PC-9 (cell line): ENCODE data around the gene TRIM66. TPM values are rescaled to one million over a fixed set of nuclear protein-coding genes. Genes with fewer than 3 reads are reported as not detected.

ENCODE experiments used
- BruUV-seq: library from RNA; stranded (reverse); fragments of 400-500 nt; replicated peaks from 2 replicates; lab custom pipeline; 2021; lab: Mats Ljungman, UMichigan
- CTCF ChIA-PET: fragments of 300-600 bp; sonication (Branson Sonifier 250); formaldehyde crosslinking; loops from one replicate; lab custom pipeline; 2022; ENCODE audit warnings: antibody characterized with exemption; lab: Charles Lee
- POLR2A ChIA-PET: fragments of 300-600 bp; sonication (Branson Sonifier 250); formaldehyde crosslinking; loops from one replicate; lab custom pipeline; 2022; ENCODE audit warnings: antibody characterized with exemption; ENCODE audit not compliant: unreplicated experiment; lab: Charles Lee
- DNase-seq, 2 experiments: peaks; one replicate each; pipeline versions ENCODE4 v3.0.0 to v3.0.0-alpha.2; 2015 to 2022; ENCODE audit warnings: mixed read lengths in 1 of 2
- H2AFZ ChIP-seq: fragments of 200-600 bp; sonication (generic); 2 replicates; pipeline ENCODE4 v1.8.1; 2017; ENCODE audit warnings: antibody characterized with exemption
- H3F3A ChIP-seq: fragments of 200-600 bp; sonication (generic); 2 replicates; pipeline ENCODE4 v1.8.1; 2017; ENCODE audit warnings: antibody characterized with exemption, mild to moderate bottlenecking, low read depth; ENCODE audit not compliant: insufficient read depth
- H3K27ac ChIP-seq: fragments of 200-600 bp; sonication (generic); 2 replicates; pipeline ENCODE4 v1.6.1; 2016; ENCODE audit warnings: mixed run types
- H3K27me3 ChIP-seq: fragments of 200-600 bp; sonication (generic); 2 replicates; pipeline ENCODE4 v1.6.1; 2016; ENCODE audit warnings: low read depth, mixed run types; ENCODE audit not compliant: insufficient read depth
- H3K36me3 ChIP-seq: fragments of 200-600 bp; sonication (generic); 2 replicates; pipeline ENCODE4 v1.6.1; 2016; ENCODE audit warnings: low read depth, mixed run types
- H3K4me1 ChIP-seq: fragments of 200-600 bp; sonication (generic); replicated peaks from 2 replicates; pipeline ENCODE4 v1.6.1; 2016; ENCODE audit warnings: mixed run types; ENCODE audit not compliant: insufficient read depth
- H3K4me2 ChIP-seq: fragments of 200-600 bp; sonication (generic); 2 replicates; pipeline ENCODE4 v1.6.1; 2017; ENCODE audit warnings: mixed run types
- H3K4me3 ChIP-seq: fragments of 200-600 bp; sonication (generic); 2 replicates; pipeline ENCODE4 v1.6.1; 2016; ENCODE audit warnings: mixed run types
- H3K79me2 ChIP-seq: fragments of 200-600 bp; sonication (generic); 2 replicates; pipeline ENCODE4 v1.6.1; 2017; ENCODE audit warnings: low read depth, mixed run types
- H3K9me2 ChIP-seq: fragments of 200-600 bp; sonication (generic); 2 replicates; pipeline ENCODE4 v1.8.1; 2017; ENCODE audit warnings: mild to moderate bottlenecking; ENCODE audit not compliant: insufficient read depth
- H3K9me3 ChIP-seq: fragments of 200-600 bp; sonication (generic); 2 replicates; pipeline ENCODE4 v1.8.1; 2016; ENCODE audit warnings: low read depth; ENCODE audit not compliant: insufficient read depth
- H4K20me1 ChIP-seq: fragments of 200-600 bp; sonication (generic); 2 replicates; pipeline ENCODE4 v1.8.1; 2017; ENCODE audit not compliant: insufficient read depth
- EZH2 ChIP-seq: fragments of 200-600 bp; sonication (generic); IDR thresholded peaks from 2 replicates; pipeline ENCODE4 v1.8.0; 2017; ENCODE audit warnings: antibody characterized with exemption, low read depth
- intact Hi-C: fragments of 100-400 bp; cut with micrococcal nuclease; formaldehyde crosslinking; loops from one replicate; pipeline ENCODE4 v1.10.0; 2022; ENCODE audit not compliant: unreplicated experiment
- total RNA-seq: library from RNA; stranded (reverse); gene quantifications from 2 replicates; pipeline ENCODE4 v1.2.3, GENCODE V29; 2021
- TF ChIP-seq, protein P1 (sequence below): fragments of 200-600 bp; sonication (generic); conservative IDR thresholded peaks from 2 replicates; pipeline ENCODE4 v1.6.1; 2017; ENCODE audit warnings: mixed run types, antibody characterized with exemption, mild to moderate bottlenecking, moderate library complexity

Gene TRIM66
- total RNA-seq, 1 experiment from 2014 or later: 17.0 TPM

DNA sequence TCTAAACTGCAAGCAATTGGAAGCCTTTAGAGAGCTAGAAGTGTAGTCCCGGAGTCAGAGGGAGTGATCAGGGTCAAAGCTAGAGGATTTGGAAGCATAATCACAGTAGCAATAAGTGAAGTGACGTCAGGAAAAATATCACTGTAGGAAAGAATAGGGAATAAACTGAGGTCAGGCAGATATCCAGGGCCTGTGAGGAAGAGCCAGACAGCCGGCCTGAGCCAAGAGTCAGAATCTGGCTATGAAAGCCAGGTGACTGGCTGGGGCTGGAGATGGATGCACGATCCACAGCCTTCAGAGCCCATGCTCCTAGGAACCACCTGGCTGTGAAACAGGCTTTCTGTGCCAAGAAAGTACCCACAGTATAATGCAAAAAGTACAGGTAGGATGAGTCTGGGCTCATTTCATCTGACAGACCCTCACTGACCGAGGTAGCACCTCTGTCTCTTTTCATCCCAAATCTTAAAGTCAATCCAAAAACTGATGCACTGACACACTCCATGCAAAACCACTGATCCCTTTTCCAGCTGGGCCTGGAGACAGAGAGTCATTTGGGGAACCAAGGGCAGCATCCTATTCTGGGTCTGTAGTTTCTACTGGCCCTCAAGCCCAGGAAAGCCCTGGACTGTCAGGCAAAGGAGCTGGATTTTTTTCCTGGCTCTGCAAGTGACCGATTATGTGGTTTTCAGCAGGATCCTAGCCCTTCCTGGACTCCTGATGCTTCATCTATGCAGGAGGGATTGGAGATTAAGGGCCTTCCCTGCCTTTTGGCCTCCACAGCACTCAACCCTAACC is 21.3 kb downstream of the TRIM66 start:
- Histone ChIP-seq H3K4me3 (no peak overlapping the region), H3K9me3 (no peaks in the 10 kb centered on the region), H3K4me1 (no peaks in the 10 kb centered on the region), H4K20me1 (no peaks in the 10 kb centered on the region), H3F3A (no peaks in the 10 kb centered on the region), H3K27me3 (no peaks in the 10 kb centered on the region), H3K27ac (no peak overlapping the region), H2AFZ (no peak overlapping the region), H3K4me2 (no peak overlapping the region), H3K36me3 (no peaks in the 10 kb centered on the region), H3K9me2 (no peaks in the 10 kb centered on the region), H3K79me2 (no peaks in the 10 kb centered on the region)
- ChIA-PET POLR2A (no interaction called here), CTCF (no interaction called here)
- no TSS peak for BruUV-seq
- no peak for DNase-seq
- intact Hi-C loops: no loop called here
- TF ChIP-seq, protein P1, sequence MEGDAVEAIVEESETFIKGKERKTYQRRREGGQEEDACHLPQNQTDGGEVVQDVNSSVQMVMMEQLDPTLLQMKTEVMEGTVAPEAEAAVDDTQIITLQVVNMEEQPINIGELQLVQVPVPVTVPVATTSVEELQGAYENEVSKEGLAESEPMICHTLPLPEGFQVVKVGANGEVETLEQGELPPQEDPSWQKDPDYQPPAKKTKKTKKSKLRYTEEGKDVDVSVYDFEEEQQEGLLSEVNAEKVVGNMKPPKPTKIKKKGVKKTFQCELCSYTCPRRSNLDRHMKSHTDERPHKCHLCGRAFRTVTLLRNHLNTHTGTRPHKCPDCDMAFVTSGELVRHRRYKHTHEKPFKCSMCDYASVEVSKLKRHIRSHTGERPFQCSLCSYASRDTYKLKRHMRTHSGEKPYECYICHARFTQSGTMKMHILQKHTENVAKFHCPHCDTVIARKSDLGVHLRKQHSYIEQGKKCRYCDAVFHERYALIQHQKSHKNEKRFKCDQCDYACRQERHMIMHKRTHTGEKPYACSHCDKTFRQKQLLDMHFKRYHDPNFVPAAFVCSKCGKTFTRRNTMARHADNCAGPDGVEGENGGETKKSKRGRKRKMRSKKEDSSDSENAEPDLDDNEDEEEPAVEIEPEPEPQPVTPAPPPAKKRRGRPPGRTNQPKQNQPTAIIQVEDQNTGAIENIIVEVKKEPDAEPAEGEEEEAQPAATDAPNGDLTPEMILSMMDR: no peak
- TF ChIP-seq EZH2: no peak

DNA sequence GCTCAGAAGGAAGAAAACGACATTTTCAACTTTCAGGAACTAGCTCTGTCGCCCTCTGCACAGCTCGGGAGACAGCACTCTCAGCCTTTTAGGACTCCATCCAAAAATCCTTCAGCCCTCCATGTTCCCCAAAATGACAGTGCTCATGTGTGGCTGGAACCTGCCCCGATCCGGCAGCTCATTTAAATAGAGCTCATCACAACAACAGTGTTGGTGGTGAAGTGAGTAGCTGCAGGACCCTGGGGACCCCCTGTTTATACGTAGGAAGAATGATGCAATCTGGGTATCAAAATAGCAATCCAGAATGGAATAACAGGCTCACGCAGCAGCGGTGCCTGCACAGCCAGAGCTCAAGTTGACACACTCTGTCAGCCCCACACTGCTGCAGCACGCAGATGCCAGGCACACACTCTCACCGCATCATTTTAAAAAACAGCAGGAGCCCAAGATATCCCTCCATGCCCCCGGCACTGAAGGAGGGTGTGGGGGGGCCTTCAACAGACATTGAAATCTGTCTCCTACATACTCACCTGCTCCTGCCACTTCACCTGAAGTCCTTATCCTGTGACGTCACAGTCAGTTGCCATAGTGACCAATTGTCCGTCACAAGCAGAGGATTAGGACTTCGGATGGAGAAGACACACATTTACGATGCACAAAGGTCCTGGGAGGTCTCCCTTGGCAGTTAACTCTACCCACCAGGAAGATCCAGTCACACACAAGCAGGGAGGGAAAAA is 24.0 kb downstream of the TRIM66 start:
- no peaks in the 10 kb centered on the region for H3K36me3 ChIP-seq
- no peak overlapping the region for H3K4me3 ChIP-seq
- no peak overlapping the region for H3K4me2 ChIP-seq
- no peak overlapping the region for H3K27ac ChIP-seq
- no TSS peak for BruUV-seq
- DNase-seq: no peak
- intact Hi-C loops: no loop called here
- no peaks in the 10 kb centered on the region for H4K20me1 ChIP-seq
- no peaks in the 10 kb centered on the region for H3K79me2 ChIP-seq
- no peak overlapping the region for H2AFZ ChIP-seq
- ChIA-PET CTCF (no interaction called here), POLR2A (no interaction called here)
- no peaks in the 10 kb centered on the region for H3K27me3 ChIP-seq
- H3K4me1 ChIP-seq: no peaks in the 10 kb centered on the region
- no peaks in the 10 kb centered on the region for H3K9me3 ChIP-seq
- H3K9me2 ChIP-seq: no peaks in the 10 kb centered on the region
- no peaks in the 10 kb centered on the region for H3F3A ChIP-seq
- TF ChIP-seq, protein P1: no peak
- no peak for TF ChIP-seq EZH2

DNA sequence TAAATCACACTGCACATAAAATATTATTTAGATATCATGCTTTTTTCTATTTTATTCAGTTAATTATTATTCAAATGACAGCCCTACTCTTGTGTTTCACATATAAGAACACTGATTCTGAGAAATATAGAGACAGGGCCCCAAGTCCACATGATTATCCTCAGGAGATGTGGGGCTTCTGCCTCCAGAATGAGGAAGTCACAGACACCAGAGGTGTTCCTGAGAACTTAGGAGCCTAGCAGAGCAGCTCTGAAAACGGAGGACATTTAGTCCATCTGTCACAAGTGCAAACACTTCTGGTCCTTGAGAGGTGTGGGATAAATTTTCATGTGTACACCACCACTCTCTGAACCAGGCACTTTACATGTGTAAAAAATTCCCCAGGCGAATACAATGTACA is 26.2 kb downstream of the TRIM66 start:
- no peaks in the 10 kb centered on the region for H3K4me1 ChIP-seq
- H3K4me3 ChIP-seq: no peak overlapping the region
- H3K9me3 ChIP-seq: no peaks in the 10 kb centered on the region
- no peak for DNase-seq
- no peaks in the 10 kb centered on the region for H3K79me2 ChIP-seq
- BruUV-seq: no TSS peak
- no peak overlapping the region for H3K4me2 ChIP-seq
- ChIA-PET CTCF (no interaction called here), POLR2A (no interaction called here)
- no peaks in the 10 kb centered on the region for H4K20me1 ChIP-seq
- TF ChIP-seq, protein P1: no peak
- TF ChIP-seq EZH2: no peak
- intact Hi-C loops: no loop called here
- no peaks in the 10 kb centered on the region for H3K27me3 ChIP-seq
- H3K27ac ChIP-seq: no peak overlapping the region
- no peaks in the 10 kb centered on the region for H3K9me2 ChIP-seq
- no peaks in the 10 kb centered on the region for H3F3A ChIP-seq
- H2AFZ ChIP-seq: no peak overlapping the region
- H3K36me3 ChIP-seq: no peaks in the 10 kb centered on the region
